HFFc6 (cell line): ENCODE data around the gene DCBLD1. TPM values are rescaled to one million over a fixed set of nuclear protein-coding genes. Genes with fewer than 3 reads are reported as not detected.

Experiments used
- DNase-seq: peaks from one replicate; pipeline ENCODE4 v3.0.0-alpha.2; 2018
- H3K27ac Mint-ChIP-seq: 2 replicates; pipeline ENCODE4 v1.8.0; 2020; ENCODE audit warnings: mild to moderate bottlenecking, mixed read lengths
- H3K27me3 Mint-ChIP-seq: 2 replicates; pipeline ENCODE4 v1.8.0; 2021; ENCODE audit warnings: mild to moderate bottlenecking, moderate library complexity, mixed read lengths; ENCODE audit not compliant: insufficient read depth
- H3K36me3 Mint-ChIP-seq: 2 replicates; pipeline ENCODE4 v1.8.0; 2021; ENCODE audit warnings: low read depth, mixed read lengths
- H3K4me1 Mint-ChIP-seq: 2 replicates; pipeline ENCODE4 v1.8.0; 2020; ENCODE audit warnings: low read depth, mixed read lengths
- H3K4me3 Mint-ChIP-seq: 2 replicates; pipeline ENCODE4 v1.8.0; 2020; ENCODE audit warnings: mild to moderate bottlenecking, moderate library complexity, mixed read lengths
- H3K9me3 Mint-ChIP-seq: 2 replicates; pipeline ENCODE4 v1.8.0; 2020; ENCODE audit warnings: mild to moderate bottlenecking, mixed read lengths
- CTCF ChIP-seq: fragments of 200-600 bp; sonication (generic); IDR thresholded peaks from 2 replicates; pipeline ENCODE4 v1.5.0; 2021; ENCODE audit warnings: antibody characterized with exemption, mild to moderate bottlenecking
- total RNA-seq, 6 experiments: library from RNA; stranded (reverse); fragmentation: NEBNext Ultra II Directional; extraction: Animal tissue kit (Norgen Biotek cat#: 25700); gene quantifications; 2 replicates in 1 of 6; 3 replicates in 5 of 6; pipeline ENCODE4 v1.2.3, GENCODE V29; 2021

DCBLD1 gene
- total RNA-seq, 6 experiments from 2014 or later = 29.3 to 41.6 (median 31.9) TPM

GRCh38 chr6:117568831-117569410 is 86.4 kb downstream of the DCBLD1 start:
- no peak overlapping the region for H3K27ac Mint-ChIP-seq
- no peaks in the 10 kb centered on the region for H3K9me3 Mint-ChIP-seq
- no peak for DNase-seq
- H3K27me3 Mint-ChIP-seq = no peaks in the 10 kb centered on the region
- H3K4me1 Mint-ChIP-seq = no peaks in the 10 kb centered on the region
- TF ChIP-seq CTCF = no peak
- peaks cover 17% of the 10 kb centered on the region for H3K36me3 Mint-ChIP-seq
- no peak overlapping the region for H3K4me3 Mint-ChIP-seq

GRCh38 chr6:117573006-117573680 is 90.7 kb downstream of the DCBLD1 start:
- Mint-ChIP-seq H3K27ac (no peak overlapping the region), H3K36me3 (peaks cover 23% of the 10 kb centered on the region), H3K27me3 (no peaks in the 10 kb centered on the region), H3K4me3 (no peak overlapping the region), H3K4me1 (no peaks in the 10 kb centered on the region), H3K9me3 (no peaks in the 10 kb centered on the region)
- no peak for DNase-seq
- TF ChIP-seq CTCF = no peak

GRCh38 chr6:117574198-117574597 is 91.7 kb downstream of the DCBLD1 start:
- no peak for DNase-seq
- Mint-ChIP-seq H3K36me3 (peaks cover 29% of the 10 kb centered on the region), H3K9me3 (no peaks in the 10 kb centered on the region), H3K27me3 (no peaks in the 10 kb centered on the region), H3K4me3 (no peak overlapping the region), H3K27ac (no peak overlapping the region), H3K4me1 (no peaks in the 10 kb centered on the region)
- TF ChIP-seq CTCF = no peak

GRCh38 chr6:117585647-117586046 is 103.2 kb downstream of the DCBLD1 start:
- Mint-ChIP-seq H3K27me3 (no peaks in the 10 kb centered on the region; the same call in 1 of the 2 replicates), H3K4me1 (peaks cover 4% of the 10 kb centered on the region; the same call in 1 of the 2 replicates), H3K4me3 (no peak overlapping the region), H3K36me3 (peaks cover 18% of the 10 kb centered on the region), H3K9me3 (no peaks in the 10 kb centered on the region), H3K27ac (no peak overlapping the region)
- DNase-seq = no peak
- TF ChIP-seq CTCF = no peak

- Mint-ChIP-seq H3K36me3 (peaks cover 15% of the 10 kb centered on the region), H3K4me1 (peaks cover 8% of the 10 kb centered on the region), H3K27ac (no peak overlapping the region), H3K4me3 (no peak overlapping the region), H3K9me3 (no peaks in the 10 kb centered on the region), H3K27me3 (no peaks in the 10 kb centered on the region; the same call in 1 of the 2 replicates)
- DNase-seq = no peak
- no peak for TF ChIP-seq CTCF
Observed at GRCh38 chr6:117590447-117590846, 108.0 kb downstream of the DCBLD1 start.
